Measurements from ENCODE around the gene BTBD2. TPM values are rescaled to one million over a fixed set of nuclear protein-coding genes. Genes with fewer than 3 reads are reported as not detected.

BTBD2 gene
- total and polyA plus RNA-seq, 2 donors, result 18.0 to 36.9 TPM

DNA sequence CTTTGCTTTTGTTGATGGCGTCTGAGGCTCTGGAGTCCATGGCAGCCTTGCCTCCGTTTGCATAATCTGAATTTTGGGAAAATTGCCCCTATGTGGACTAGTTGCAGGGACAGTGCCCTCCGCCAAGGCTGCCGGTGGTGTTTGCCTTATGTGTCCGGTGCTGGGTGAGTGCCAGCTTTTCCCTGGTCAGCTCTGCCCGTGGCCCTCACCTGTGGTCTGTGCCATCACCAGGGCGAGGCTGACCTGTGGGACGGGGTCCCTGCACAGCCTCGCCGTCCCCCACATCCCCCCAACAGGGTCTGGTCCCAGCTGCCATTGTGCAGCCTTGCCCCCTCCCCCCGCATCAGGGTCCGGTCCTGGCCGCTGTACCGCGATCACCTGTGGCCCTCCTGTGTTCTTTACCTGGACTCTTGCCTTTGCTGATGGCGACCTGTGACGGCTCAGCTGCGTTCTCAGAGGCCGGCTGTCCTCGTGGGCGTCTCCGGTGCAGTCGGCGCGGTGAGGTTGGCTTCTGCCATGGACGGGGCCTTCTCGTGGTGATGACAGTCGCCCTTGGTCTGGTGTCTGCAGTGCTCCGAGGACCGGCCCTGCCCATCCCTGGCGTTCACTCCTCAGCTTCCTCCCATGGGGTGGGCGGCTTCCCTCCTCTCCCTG, 61.9 kb downstream of the BTBD2 start:
- no peak for DNase-seq (ENCODE audit: low read depth in 6 of 9, low spot score in 9 of 9)
- Histone ChIP-seq H3K27me3 (ENCODE audit: control insufficient read depth in 2 of 2, insufficient read depth in 1 of 2, low read length in 1 of 2) (no peaks in the 10 kb centered on the region), H3K36me3 (ENCODE audit: control insufficient read depth in 2 of 2, insufficient read depth in 2 of 2, low read length in 1 of 2) (peaks cover 45 to 54% of the 10 kb centered on the region in 2 donors), H3K4me1 (ENCODE audit: control insufficient read depth in 2 of 2, insufficient read depth in 2 of 2, low read length in 2 of 2) (peaks cover 0 to 28% of the 10 kb centered on the region in 2 donors), H3K27ac (ENCODE audit: low read depth in 1 of 2, low read length in 1 of 2) (no peak overlapping the region), H3K9me3 (ENCODE audit: control insufficient read depth in 2 of 2, insufficient read depth in 1 of 2, low read length in 1 of 2) (peaks cover 0 to 5% of the 10 kb centered on the region in 2 donors), H3K4me3 (ENCODE audit: low read length in 2 of 2) (no peak overlapping the region)
- WGBS, result 97% methylated on average over 32 of the region's 32 CpGs

- Histone ChIP-seq H3K4me3 (ENCODE audit: low read length in 2 of 2) (no peak overlapping the region), H3K27me3 (ENCODE audit: control insufficient read depth in 2 of 2, insufficient read depth in 1 of 2, low read length in 1 of 2) (no peaks in the 10 kb centered on the region), H3K27ac (ENCODE audit: low read depth in 1 of 2, low read length in 1 of 2) (no peak overlapping the region), H3K4me1 (ENCODE audit: control insufficient read depth in 2 of 2, insufficient read depth in 2 of 2, low read length in 2 of 2) (peaks cover 0 to 28% of the 10 kb centered on the region in 2 donors), H3K9me3 (ENCODE audit: control insufficient read depth in 2 of 2, insufficient read depth in 1 of 2, low read length in 1 of 2) (peaks cover 0 to 5% of the 10 kb centered on the region in 2 donors), H3K36me3 (ENCODE audit: control insufficient read depth in 2 of 2, insufficient read depth in 2 of 2, low read length in 1 of 2) (peaks cover 45 to 55% of the 10 kb centered on the region in 2 donors)
- WGBS, result 96% methylated on average over 19 of the region's 19 CpGs
- DNase-seq (ENCODE audit: low read depth in 6 of 9, low spot score in 9 of 9), result no peak
Measured at GRCh38 chr19:1953037-1953436, 62.5 kb downstream of the BTBD2 start.

DNA sequence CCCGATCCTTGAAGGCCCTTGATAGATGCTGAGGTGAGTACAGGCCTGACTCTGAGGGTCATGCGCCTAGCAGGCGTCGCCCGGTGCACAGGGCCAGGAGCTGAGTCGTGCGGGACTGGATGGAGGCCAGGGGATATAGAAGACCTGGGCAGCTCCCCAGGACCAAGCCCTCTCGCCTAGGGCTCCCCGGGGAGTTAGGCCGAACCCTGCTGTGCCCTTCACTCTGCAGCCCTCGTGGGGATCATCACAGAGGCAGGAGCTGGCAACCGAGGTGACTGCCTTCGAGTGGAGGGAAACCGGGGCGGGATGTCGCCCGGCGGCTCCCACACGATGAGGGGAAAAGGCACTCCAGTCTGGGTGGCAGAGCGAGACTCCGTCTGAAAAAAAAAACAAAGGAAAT, 62.9 kb downstream of the BTBD2 start:
- H3K4me3 ChIP-seq (ENCODE audit: low read length in 2 of 2), result no peak overlapping the region
- peaks cover 45 to 55% of the 10 kb centered on the region in 2 donors for H3K36me3 ChIP-seq (ENCODE audit: control insufficient read depth in 2 of 2, insufficient read depth in 2 of 2, low read length in 1 of 2)
- H3K27ac ChIP-seq (ENCODE audit: low read depth in 1 of 2, low read length in 1 of 2), result no peak overlapping the region
- H3K27me3 ChIP-seq (ENCODE audit: control insufficient read depth in 2 of 2, insufficient read depth in 1 of 2, low read length in 1 of 2), result no peaks in the 10 kb centered on the region
- 97% methylated on average over 21 of the region's 21 CpGs for WGBS
- no peak for DNase-seq (ENCODE audit: low read depth in 6 of 9, low spot score in 9 of 9)
- H3K4me1 ChIP-seq (ENCODE audit: control insufficient read depth in 2 of 2, insufficient read depth in 2 of 2, low read length in 2 of 2), result peaks cover 0 to 24% of the 10 kb centered on the region in 2 donors
- H3K9me3 ChIP-seq (ENCODE audit: control insufficient read depth in 2 of 2, insufficient read depth in 1 of 2, low read length in 1 of 2), result peaks cover 0 to 5% of the 10 kb centered on the region in 2 donors

DNA sequence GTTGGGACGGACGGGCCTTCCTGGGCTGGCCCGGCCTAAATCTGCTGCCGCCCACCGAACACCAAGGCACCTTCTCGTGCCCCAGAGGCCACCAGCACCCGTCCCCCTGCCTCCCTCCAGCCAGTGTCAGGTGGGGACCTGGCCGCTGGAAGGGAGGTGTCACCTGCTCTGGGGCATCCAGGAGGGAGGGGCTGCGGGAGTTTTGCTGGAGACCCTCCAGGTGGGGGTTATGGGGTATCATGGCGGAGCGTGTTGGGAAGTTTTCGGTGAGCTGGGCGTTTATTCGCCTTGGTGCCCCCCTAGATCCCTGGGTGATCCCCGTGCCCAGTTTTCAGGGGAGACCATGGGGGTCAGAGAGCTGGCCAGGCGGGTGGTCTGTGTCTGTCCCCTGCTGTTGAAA, 64.9 kb downstream of the BTBD2 start:
- H3K27ac ChIP-seq (ENCODE audit: low read depth in 1 of 2, low read length in 1 of 2), result no peak overlapping the region
- WGBS, result 98% methylated on average over 16 of the region's 16 CpGs
- H3K4me3 ChIP-seq (ENCODE audit: low read length in 2 of 2), result no peak overlapping the region
- no peak for DNase-seq (ENCODE audit: low read depth in 6 of 9, low spot score in 9 of 9)
- peaks cover 0 to 4% of the 10 kb centered on the region in 2 donors for H3K4me1 ChIP-seq (ENCODE audit: control insufficient read depth in 2 of 2, insufficient read depth in 2 of 2, low read length in 2 of 2)
- H3K36me3 ChIP-seq (ENCODE audit: control insufficient read depth in 2 of 2, insufficient read depth in 2 of 2, low read length in 1 of 2), result peaks cover 41 to 51% of the 10 kb centered on the region in 2 donors
- peaks cover 0 to 5% of the 10 kb centered on the region in 2 donors for H3K9me3 ChIP-seq (ENCODE audit: control insufficient read depth in 2 of 2, insufficient read depth in 1 of 2, low read length in 1 of 2)
- no peaks in the 10 kb centered on the region for H3K27me3 ChIP-seq (ENCODE audit: control insufficient read depth in 2 of 2, insufficient read depth in 1 of 2, low read length in 1 of 2)

DNA sequence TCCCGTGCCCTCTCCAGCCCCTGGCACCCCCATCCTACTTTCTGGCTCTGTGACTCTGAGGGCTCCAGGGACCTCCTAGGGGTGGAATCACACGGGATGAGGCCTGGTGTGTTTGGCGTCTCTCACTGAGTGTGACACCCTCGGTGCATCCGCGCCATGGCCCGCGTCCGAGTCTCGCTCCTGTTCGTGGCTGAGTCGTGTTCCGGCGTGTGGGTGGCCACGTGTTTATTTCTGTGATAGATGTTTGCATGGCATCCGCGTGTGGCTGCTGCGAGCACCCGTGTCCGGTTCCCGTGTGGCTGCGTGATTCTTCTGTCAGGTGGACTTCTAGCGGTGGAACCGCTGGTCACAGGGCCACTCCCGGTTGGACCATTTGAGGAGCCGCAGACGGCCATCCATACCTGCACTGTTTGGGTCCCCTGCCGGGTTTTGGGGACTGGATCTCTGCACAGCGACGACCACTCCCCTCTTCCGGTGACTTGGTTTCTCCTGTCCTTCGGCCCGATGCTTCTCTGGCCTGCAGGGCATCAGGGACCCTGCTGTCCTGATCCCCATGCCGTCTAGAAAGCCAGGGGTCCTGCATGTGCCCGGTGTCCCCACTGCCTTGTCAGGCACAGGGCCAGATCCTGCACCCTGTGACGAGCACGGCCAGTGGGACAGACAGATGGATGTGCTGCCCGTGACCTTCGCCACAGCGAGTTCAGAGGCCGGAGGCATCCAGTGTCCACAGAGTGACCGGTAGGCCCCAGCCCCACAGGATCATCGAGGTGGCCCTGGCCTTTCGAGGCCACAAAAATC, 66.0 kb downstream of the BTBD2 start:
- Histone ChIP-seq H3K27ac (ENCODE audit: low read depth in 1 of 2, low read length in 1 of 2) (no peak overlapping the region), H3K36me3 (ENCODE audit: control insufficient read depth in 2 of 2, insufficient read depth in 2 of 2, low read length in 1 of 2) (peaks cover 41 to 47% of the 10 kb centered on the region in 2 donors), H3K4me1 (ENCODE audit: control insufficient read depth in 2 of 2, insufficient read depth in 2 of 2, low read length in 2 of 2) (peaks cover 0 to 5% of the 10 kb centered on the region in 2 donors), H3K9me3 (ENCODE audit: control insufficient read depth in 2 of 2, insufficient read depth in 1 of 2, low read length in 1 of 2) (peaks cover 0 to 5% of the 10 kb centered on the region in 2 donors), H3K27me3 (ENCODE audit: control insufficient read depth in 2 of 2, insufficient read depth in 1 of 2, low read length in 1 of 2) (no peaks in the 10 kb centered on the region), H3K4me3 (ENCODE audit: low read length in 2 of 2) (no peak overlapping the region)
- no peak for DNase-seq (ENCODE audit: low read depth in 6 of 9, low spot score in 9 of 9)
- WGBS, result 97% methylated on average over 44 of the region's 44 CpGs

- no peaks in the 10 kb centered on the region for H3K27me3 ChIP-seq (ENCODE audit: control insufficient read depth in 2 of 2, insufficient read depth in 1 of 2, low read length in 1 of 2)
- H3K9me3 ChIP-seq (ENCODE audit: control insufficient read depth in 2 of 2, insufficient read depth in 1 of 2, low read length in 1 of 2), result peaks cover 0 to 5% of the 10 kb centered on the region in 2 donors
- DNase-seq (ENCODE audit: low read depth in 6 of 9, low spot score in 9 of 9), result no peak
- H3K27ac ChIP-seq (ENCODE audit: low read depth in 1 of 2, low read length in 1 of 2), result no peak overlapping the region
- peaks cover 8 to 23% of the 10 kb centered on the region in 2 donors for H3K4me1 ChIP-seq (ENCODE audit: control insufficient read depth in 2 of 2, insufficient read depth in 2 of 2, low read length in 2 of 2)
- H3K4me3 ChIP-seq (ENCODE audit: low read length in 2 of 2), result no peak overlapping the region
- 93% methylated on average over 34 of the region's 34 CpGs for WGBS
- H3K36me3 ChIP-seq (ENCODE audit: control insufficient read depth in 2 of 2, insufficient read depth in 2 of 2, low read length in 1 of 2), result peaks cover 27 to 34% of the 10 kb centered on the region in 2 donors
Measured at GRCh38 chr19:1947651-1948209, 67.8 kb downstream of the BTBD2 start.

DNA sequence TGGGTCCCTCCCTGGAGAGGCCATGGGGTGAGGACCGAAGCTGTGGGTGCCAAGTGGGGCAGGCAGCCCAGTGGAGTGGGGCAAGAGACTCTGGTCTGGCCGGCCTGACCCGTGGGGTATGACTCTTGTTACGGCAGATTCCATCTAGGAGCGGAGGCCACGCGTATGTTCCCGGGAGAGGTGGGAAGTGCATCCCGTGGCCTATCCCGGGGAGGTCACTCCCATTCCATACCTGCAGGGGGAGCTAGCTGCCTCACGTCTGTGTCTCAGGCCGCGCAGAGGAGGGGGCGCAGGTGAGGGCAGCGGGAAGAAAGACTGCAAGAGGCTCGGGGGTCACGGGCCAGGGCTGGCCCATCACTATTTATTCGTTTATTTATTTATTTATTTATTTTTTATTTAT, 69.6 kb downstream of the BTBD2 start:
- Histone ChIP-seq H3K27me3 (ENCODE audit: control insufficient read depth in 2 of 2, insufficient read depth in 1 of 2, low read length in 1 of 2) (no peaks in the 10 kb centered on the region), H3K4me1 (ENCODE audit: control insufficient read depth in 2 of 2, insufficient read depth in 2 of 2, low read length in 2 of 2) (peaks cover 8 to 29% of the 10 kb centered on the region in 2 donors), H3K27ac (ENCODE audit: low read depth in 1 of 2, low read length in 1 of 2) (no peak overlapping the region), H3K9me3 (ENCODE audit: control insufficient read depth in 2 of 2, insufficient read depth in 1 of 2, low read length in 1 of 2) (peaks cover 0 to 11% of the 10 kb centered on the region in 2 donors), H3K36me3 (ENCODE audit: control insufficient read depth in 2 of 2, insufficient read depth in 2 of 2, low read length in 1 of 2) (peaks cover 15 to 21% of the 10 kb centered on the region in 2 donors), H3K4me3 (ENCODE audit: low read length in 2 of 2) (no peak overlapping the region)
- no peak for DNase-seq (ENCODE audit: low read depth in 6 of 9, low spot score in 9 of 9)
- WGBS, result 88% methylated on average over 18 of the region's 18 CpGs

DNA sequence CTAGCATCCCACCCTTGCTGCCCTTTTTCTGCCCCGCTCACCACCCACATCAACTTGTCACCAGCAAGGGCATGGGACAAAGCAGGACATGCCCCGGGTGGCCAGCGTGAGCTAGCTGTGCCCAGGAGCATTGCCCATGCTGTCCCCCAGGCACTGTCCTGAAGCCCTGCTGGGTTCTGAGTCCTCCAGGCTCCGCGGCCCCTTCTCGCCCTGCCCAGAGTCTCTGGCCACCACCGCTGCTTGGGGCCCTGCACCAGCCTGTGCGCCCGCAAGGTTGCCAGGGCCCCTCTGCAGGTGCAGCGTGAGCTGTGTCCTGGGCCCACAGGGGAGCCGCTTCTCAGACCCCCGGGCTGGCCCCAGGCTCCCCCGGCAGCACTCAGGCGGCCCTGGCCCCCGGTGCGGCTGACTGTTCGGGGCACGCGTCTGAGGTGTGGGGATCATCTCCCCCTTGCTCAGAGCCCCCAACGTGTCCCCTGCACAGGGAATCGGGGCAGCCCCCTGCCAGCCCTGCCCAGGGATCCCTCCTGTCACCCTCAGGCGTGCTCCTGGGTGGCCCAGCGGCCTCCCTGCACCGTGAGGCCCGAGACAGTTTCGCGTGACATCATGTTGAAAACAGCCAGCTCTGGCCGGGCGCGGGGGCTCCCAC, 70.5 kb downstream of the BTBD2 start:
- peaks cover 0 to 6% of the 10 kb centered on the region in 2 donors for H3K9me3 ChIP-seq (ENCODE audit: control insufficient read depth in 2 of 2, insufficient read depth in 1 of 2, low read length in 1 of 2)
- H3K27ac ChIP-seq (ENCODE audit: low read depth in 1 of 2, low read length in 1 of 2), result no peak overlapping the region
- H3K4me3 ChIP-seq (ENCODE audit: low read length in 2 of 2), result no peak overlapping the region
- DNase-seq (ENCODE audit: low read depth in 6 of 9, low spot score in 9 of 9), result no peak
- H3K36me3 ChIP-seq (ENCODE audit: control insufficient read depth in 2 of 2, insufficient read depth in 2 of 2, low read length in 1 of 2), result peaks cover 7 to 16% of the 10 kb centered on the region in 2 donors
- WGBS, result 96% methylated on average over 30 of the region's 30 CpGs
- H3K4me1 ChIP-seq (ENCODE audit: control insufficient read depth in 2 of 2, insufficient read depth in 2 of 2, low read length in 2 of 2), result peaks cover 10 to 33% of the 10 kb centered on the region in 2 donors
- H3K27me3 ChIP-seq (ENCODE audit: control insufficient read depth in 2 of 2, insufficient read depth in 1 of 2, low read length in 1 of 2), result no peaks in the 10 kb centered on the region

Measured in thymus (tissue), 11 donors.